MM.1S (cell line): ENCODE measurements around the gene CCT5.
"Not testable (repeated sequence)": the region's sequence is repeated elsewhere in the genome, so short reads cannot be mapped to it uniquely, and the experiment has no call there.

Experiments used
- DNase-seq: peaks from one replicate; pipeline ENCODE4 v3.0.0-alpha.2; 2015
- H2AFZ ChIP-seq: fragments of 300-600 bp; sonication (generic); 2 replicates; pipeline ENCODE4 v1.6.0; 2016; ENCODE audit warnings: antibody characterized with exemption, low read length
- H3F3A ChIP-seq: fragments of 300-600 bp; sonication (generic); 2 replicates; pipeline ENCODE4 v1.6.1; 2016; ENCODE audit warnings: mild to moderate bottlenecking, antibody characterized with exemption, low read length, moderate library complexity, mixed read lengths; ENCODE audit not compliant: insufficient read depth
- H3K27ac ChIP-seq: fragments of 300-600 bp; sonication (generic); 2 replicates; pipeline ENCODE4 v1.5.1; 2016; ENCODE audit warnings: mild to moderate bottlenecking, low read length
- H3K27me3 ChIP-seq: fragments of 300-600 bp; sonication (generic); replicated peaks from 2 replicates; pipeline ENCODE4 v1.6.0; 2016; ENCODE audit warnings: low read length; ENCODE audit not compliant: insufficient read depth
- H3K36me3 ChIP-seq: fragments of 300-600 bp; sonication (generic); replicated peaks from 2 replicates; pipeline ENCODE4 v1.6.1; 2016; ENCODE audit warnings: mild to moderate bottlenecking, low read length, mixed read lengths; ENCODE audit not compliant: insufficient read depth
- H3K4me1 ChIP-seq: fragments of 300-600 bp; sonication (generic); 2 replicates; pipeline ENCODE4 v1.6.1; 2016; ENCODE audit warnings: low read length, mixed read lengths
- H3K4me2 ChIP-seq: fragments of 300-600 bp; sonication (generic); 2 replicates; pipeline ENCODE4 v1.6.0; 2016; ENCODE audit warnings: low read depth, low read length
- H3K4me3 ChIP-seq: fragments of 300-600 bp; sonication (generic); 2 replicates; pipeline ENCODE4 v1.5.1; 2016; ENCODE audit warnings: low read length, mixed read lengths
- H3K79me2 ChIP-seq: fragments of 300-600 bp; sonication (generic); 2 replicates; pipeline ENCODE4 v1.6.1; 2016; ENCODE audit warnings: mixed run types, low read length, mixed read lengths
- H3K9ac ChIP-seq: fragments of 300-600 bp; sonication (generic); 2 replicates; pipeline ENCODE4 v1.6.1; 2016; ENCODE audit warnings: low read length, mixed read lengths
- H3K9me2 ChIP-seq: fragments of 300-600 bp; sonication (generic); replicated peaks from 2 replicates; pipeline ENCODE4 v1.6.1; 2016; ENCODE audit warnings: mild to moderate bottlenecking, low read length, mixed read lengths; ENCODE audit not compliant: insufficient read depth
- H3K9me3 ChIP-seq: fragments of 300-600 bp; sonication (generic); replicated peaks from 2 replicates; pipeline ENCODE4 v1.6.1; 2016; ENCODE audit warnings: mild to moderate bottlenecking, low read length, mixed read lengths; ENCODE audit not compliant: insufficient read depth
- H4K20me1 ChIP-seq: fragments of 300-600 bp; sonication (generic); 2 replicates; pipeline ENCODE4 v1.6.1; 2016; ENCODE audit warnings: mild to moderate bottlenecking, low read length, moderate library complexity, mixed read lengths; ENCODE audit not compliant: insufficient read depth
- EZH2 ChIP-seq: fragments of 300-600 bp; sonication (generic); optimal IDR thresholded peaks from 2 replicates; pipeline ENCODE3; 2017; ENCODE audit warnings: low read depth, mild to moderate bottlenecking, antibody characterized with exemption, low read length, mixed read lengths
- EZH2phosphoT487 ChIP-seq: fragments of 300-600 bp; sonication (generic); IDR thresholded peaks from 2 replicates; pipeline ENCODE4 v1.6.1; 2018; ENCODE audit warnings: antibody characterized with exemption, low read length
- TF ChIP-seq, protein P1 (sequence below): fragments of 300-600 bp; sonication (generic); IDR thresholded peaks from 2 replicates; pipeline ENCODE4 v1.5.1; 2016; ENCODE audit warnings: antibody characterized with exemption, low read length, mixed read lengths

The CCT5 gene

GRCh38 chr5:10308844-10309243, 58.8 kb downstream of the CCT5 start:
- no peaks in the 10 kb centered on the region for H3K36me3 ChIP-seq
- H3K4me2 ChIP-seq = no peak overlapping the region
- H3K27me3 ChIP-seq = no peaks in the 10 kb centered on the region
- no peak for DNase-seq
- 0 out of 2 replicates have a peak, but pooled peaks cover 4% of the 10 kb centered on the region for H3F3A ChIP-seq
- TF ChIP-seq, protein P1, sequence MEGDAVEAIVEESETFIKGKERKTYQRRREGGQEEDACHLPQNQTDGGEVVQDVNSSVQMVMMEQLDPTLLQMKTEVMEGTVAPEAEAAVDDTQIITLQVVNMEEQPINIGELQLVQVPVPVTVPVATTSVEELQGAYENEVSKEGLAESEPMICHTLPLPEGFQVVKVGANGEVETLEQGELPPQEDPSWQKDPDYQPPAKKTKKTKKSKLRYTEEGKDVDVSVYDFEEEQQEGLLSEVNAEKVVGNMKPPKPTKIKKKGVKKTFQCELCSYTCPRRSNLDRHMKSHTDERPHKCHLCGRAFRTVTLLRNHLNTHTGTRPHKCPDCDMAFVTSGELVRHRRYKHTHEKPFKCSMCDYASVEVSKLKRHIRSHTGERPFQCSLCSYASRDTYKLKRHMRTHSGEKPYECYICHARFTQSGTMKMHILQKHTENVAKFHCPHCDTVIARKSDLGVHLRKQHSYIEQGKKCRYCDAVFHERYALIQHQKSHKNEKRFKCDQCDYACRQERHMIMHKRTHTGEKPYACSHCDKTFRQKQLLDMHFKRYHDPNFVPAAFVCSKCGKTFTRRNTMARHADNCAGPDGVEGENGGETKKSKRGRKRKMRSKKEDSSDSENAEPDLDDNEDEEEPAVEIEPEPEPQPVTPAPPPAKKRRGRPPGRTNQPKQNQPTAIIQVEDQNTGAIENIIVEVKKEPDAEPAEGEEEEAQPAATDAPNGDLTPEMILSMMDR = no peak
- no peak for TF ChIP-seq EZH2phosphoT487
- no peak for TF ChIP-seq EZH2
- H3K79me2 ChIP-seq = no peaks in the 10 kb centered on the region
- no peaks in the 10 kb centered on the region for H3K9me3 ChIP-seq
- H3K9me2 ChIP-seq = no peaks in the 10 kb centered on the region
- H3K27ac ChIP-seq = no peak overlapping the region
- H3K9ac ChIP-seq = no peak overlapping the region
- no peak overlapping the region for H2AFZ ChIP-seq
- H3K4me1 ChIP-seq = peaks cover 12% of the 10 kb centered on the region
- no peaks in the 10 kb centered on the region for H4K20me1 ChIP-seq
- no peak overlapping the region for H3K4me3 ChIP-seq

DNA sequence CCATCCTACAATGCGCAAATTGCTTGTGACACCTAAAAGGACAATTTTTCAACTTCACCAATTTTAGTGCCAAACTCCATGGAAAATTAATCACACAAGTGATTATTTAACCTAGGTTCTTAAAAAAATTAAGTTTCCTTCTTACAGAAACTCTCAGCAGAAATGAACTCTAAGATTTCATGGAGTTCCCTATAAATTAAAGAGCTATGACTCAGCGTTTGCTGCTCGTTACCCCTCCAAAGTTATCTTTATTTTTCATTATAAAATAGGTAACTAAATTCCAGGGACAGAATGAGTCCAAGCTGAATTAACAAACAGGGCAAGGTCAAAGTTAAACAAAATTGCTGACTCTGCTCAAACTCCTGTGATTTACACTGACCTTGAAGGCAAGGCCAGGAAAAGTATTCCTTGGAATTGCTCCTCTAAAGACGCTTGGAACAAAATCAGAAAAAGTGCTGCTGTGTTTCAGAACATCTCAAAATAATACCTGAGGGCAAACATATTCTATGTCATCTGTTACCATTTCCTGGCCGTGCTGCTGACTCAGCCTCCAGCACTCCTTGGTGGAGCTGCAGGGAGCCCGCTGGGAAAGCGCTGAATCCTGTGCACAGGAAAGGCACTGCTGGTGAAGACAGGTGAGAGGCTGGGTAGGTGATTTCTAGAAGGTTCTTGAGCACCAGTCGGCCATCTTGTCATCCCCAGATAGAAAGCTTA, 60.1 kb downstream of the CCT5 start:
- H3K27me3 ChIP-seq = no peaks in the 10 kb centered on the region
- H3K4me3 ChIP-seq = no peak overlapping the region
- TF ChIP-seq, protein P1 = no peak
- TF ChIP-seq EZH2phosphoT487 (no peak), EZH2 (no peak)
- peak; percentile 44 for DNase-seq
- no peak overlapping the region for H3K9ac ChIP-seq
- H3K4me1 ChIP-seq = peaks cover 12% of the 10 kb centered on the region
- H3F3A ChIP-seq = 0 out of 2 replicates have a peak, but pooled peaks cover 4% of the 10 kb centered on the region
- peak overlapping the region; percentile 47 for H2AFZ ChIP-seq
- H3K36me3 ChIP-seq = no peaks in the 10 kb centered on the region
- no peaks in the 10 kb centered on the region for H3K79me2 ChIP-seq
- H4K20me1 ChIP-seq = no peaks in the 10 kb centered on the region
- peak overlapping the region; percentile 20; the same call in 1 of the 2 replicates for H3K27ac ChIP-seq
- peak overlapping the region; percentile 14; the same call in 1 of the 2 replicates for H3K4me2 ChIP-seq
- no peaks in the 10 kb centered on the region for H3K9me3 ChIP-seq
- H3K9me2 ChIP-seq = no peaks in the 10 kb centered on the region

DNA sequence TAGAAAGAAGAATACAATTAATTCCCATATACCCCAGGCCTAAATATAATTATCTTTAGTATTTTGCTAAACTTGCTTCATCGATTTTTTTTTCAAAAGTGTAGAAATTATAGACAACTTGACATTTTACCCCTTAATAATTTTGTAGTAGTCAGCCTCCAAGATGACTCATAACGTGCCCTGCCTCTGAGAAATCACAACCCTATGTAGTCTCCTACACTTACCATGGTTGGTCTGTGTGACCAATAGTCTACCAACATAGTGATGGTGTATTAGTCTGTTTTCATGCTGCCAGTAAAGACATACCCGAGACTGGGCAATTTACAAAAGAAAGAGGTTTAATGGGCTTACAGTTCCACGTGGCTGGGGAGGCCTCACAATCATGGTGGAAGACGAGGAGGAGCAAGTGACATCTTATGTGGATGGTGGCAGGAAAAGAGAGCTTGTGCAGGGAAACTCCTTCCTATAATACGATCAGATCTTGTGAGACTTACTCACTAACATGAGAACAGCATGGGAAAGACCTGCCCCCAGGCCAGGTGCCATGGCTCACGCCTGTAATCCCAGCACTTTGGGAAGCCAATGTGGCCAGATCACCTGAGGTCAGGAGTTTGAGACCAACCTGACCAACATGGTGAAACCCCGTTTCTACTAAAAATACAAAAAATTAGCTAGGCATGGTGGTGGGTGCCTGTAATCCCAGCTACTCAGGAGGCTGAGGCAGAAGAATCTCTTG, 60.9 kb downstream of the CCT5 start:
- not testable (repeated sequence) for H3K36me3 ChIP-seq, H3F3A ChIP-seq, H3K27ac ChIP-seq, H2AFZ ChIP-seq, H4K20me1 ChIP-seq, H3K9me2 ChIP-seq, H3K9me3 ChIP-seq, DNase-seq, H3K9ac ChIP-seq, H3K27me3 ChIP-seq, H3K79me2 ChIP-seq, H3K4me3 ChIP-seq
- peaks cover 12% of the 10 kb centered on the region for H3K4me1 ChIP-seq
- peak overlapping the region; percentile 14; the same call in 1 of the 2 replicates for H3K4me2 ChIP-seq
